ENCODE measurements around the gene PKP3. TPM values are rescaled to one million over a fixed set of nuclear protein-coding genes. Genes with fewer than 3 reads are reported as not detected.
A peak's percentile ranks its signal among the peaks of the same experiment; 100 is the strongest.

Gene PKP3
- total RNA-seq, 1 donor from 2014 or later = 65.7 TPM

DNA sequence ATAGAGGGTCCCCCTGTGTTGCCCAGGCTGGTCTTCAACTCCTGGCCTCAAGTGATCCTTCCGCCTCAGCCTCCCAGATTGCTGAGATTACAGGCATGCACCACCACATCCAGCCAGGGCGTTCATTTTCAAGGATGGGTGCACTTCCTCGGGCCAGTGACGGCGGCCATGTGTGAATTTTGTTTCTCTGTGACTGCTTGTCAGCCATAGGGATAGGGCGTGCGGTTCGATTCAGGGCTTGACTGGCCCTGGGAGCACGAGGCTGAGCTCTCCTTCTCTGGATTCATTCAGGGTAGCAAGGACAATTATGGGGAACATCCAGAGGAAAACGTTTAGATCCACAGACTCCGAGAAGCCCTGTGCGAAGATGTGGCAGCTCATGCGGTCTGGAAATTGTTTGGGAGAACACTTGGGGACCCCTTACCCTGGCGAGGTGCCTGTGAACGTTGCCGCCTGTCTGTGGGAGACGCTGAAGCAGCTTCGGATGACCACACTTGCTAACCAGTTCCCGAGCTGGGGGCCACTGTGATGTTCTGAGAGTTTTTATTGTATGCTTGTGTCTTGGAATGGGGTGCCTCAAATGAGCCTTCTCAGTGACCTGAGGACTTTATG is 59.0 kb downstream of the PKP3 start:
- Mint-ChIP-seq H3K4me1 (peaks cover 19% of the 10 kb centered on the region), H3K9me3 (no peaks in the 10 kb centered on the region), H3K27me3 (ENCODE audit: low read depth) (no peaks in the 10 kb centered on the region), H3K36me3 (peaks cover 5% of the 10 kb centered on the region), H3K27ac (no peak overlapping the region), H3K4me3 (peak overlapping the region; percentile 17)
- TF ChIP-seq, protein P1, sequence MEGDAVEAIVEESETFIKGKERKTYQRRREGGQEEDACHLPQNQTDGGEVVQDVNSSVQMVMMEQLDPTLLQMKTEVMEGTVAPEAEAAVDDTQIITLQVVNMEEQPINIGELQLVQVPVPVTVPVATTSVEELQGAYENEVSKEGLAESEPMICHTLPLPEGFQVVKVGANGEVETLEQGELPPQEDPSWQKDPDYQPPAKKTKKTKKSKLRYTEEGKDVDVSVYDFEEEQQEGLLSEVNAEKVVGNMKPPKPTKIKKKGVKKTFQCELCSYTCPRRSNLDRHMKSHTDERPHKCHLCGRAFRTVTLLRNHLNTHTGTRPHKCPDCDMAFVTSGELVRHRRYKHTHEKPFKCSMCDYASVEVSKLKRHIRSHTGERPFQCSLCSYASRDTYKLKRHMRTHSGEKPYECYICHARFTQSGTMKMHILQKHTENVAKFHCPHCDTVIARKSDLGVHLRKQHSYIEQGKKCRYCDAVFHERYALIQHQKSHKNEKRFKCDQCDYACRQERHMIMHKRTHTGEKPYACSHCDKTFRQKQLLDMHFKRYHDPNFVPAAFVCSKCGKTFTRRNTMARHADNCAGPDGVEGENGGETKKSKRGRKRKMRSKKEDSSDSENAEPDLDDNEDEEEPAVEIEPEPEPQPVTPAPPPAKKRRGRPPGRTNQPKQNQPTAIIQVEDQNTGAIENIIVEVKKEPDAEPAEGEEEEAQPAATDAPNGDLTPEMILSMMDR (IDR thresholded peaks at IDR 0.05; ENCODE audit: unreplicated experiment) = no peak
- DNase-seq (ENCODE audit: low spot score in 2 of 2, unreplicated experiment in 2 of 2) = no peak

DNA sequence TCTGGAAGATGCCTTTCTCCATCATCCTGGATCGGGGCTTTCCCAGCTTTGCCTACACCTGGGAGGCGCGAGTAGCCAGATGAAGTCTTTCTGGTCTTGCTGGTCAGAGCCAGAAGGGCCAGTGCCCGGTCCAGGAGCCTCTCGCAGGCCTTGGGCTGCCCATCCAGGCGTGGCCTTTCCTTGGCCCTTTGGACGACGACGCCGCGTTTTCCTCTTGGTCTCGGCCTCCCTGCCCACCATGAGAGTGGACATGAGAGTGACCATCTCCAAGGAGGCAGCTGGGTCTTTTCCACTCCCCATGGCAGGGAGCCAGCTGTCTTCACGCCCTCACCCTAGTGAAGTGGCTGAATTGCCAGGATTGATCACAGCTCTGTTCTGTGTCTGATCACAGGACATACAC is 59.6 kb downstream of the PKP3 start:
- H3K27me3 Mint-ChIP-seq (ENCODE audit: low read depth) = no peaks in the 10 kb centered on the region
- no peak overlapping the region for H3K4me3 Mint-ChIP-seq
- H3K27ac Mint-ChIP-seq = no peak overlapping the region
- DNase-seq (ENCODE audit: low spot score in 2 of 2, unreplicated experiment in 2 of 2) = no peak
- no peaks in the 10 kb centered on the region for H3K9me3 Mint-ChIP-seq
- H3K4me1 Mint-ChIP-seq = peaks cover 16% of the 10 kb centered on the region
- TF ChIP-seq, protein P1 (IDR thresholded peaks at IDR 0.05; ENCODE audit: unreplicated experiment) = no peak
- H3K36me3 Mint-ChIP-seq = peaks cover 5% of the 10 kb centered on the region

DNA sequence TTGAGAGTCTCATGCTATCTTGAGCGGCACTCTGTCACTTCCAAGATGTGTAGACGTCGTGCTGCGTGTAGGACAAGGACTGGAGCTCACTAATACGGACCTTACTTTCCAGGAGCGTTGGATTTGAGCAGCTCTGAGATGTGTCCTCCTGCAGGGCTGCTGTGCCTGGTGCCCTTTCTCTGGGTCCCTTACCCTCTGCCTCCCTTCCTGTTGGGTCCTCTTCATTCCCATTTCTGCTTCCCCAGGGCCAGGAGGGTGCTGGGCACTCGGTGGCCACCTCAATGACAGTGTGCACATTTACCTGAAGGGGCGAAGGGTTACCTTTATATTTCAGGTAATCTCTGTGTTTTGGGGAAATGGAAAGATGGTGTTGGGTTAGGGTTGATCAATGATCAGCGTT is 60.0 kb downstream of the PKP3 start:
- no peaks in the 10 kb centered on the region for H3K9me3 Mint-ChIP-seq
- H3K4me1 Mint-ChIP-seq = peaks cover 14% of the 10 kb centered on the region
- TF ChIP-seq, protein P1 (IDR thresholded peaks at IDR 0.05; ENCODE audit: unreplicated experiment) = no peak
- DNase-seq (ENCODE audit: low spot score in 2 of 2, unreplicated experiment in 2 of 2) = no peak
- no peak overlapping the region for H3K4me3 Mint-ChIP-seq
- peaks cover 5% of the 10 kb centered on the region for H3K36me3 Mint-ChIP-seq
- H3K27ac Mint-ChIP-seq = no peak overlapping the region
- no peaks in the 10 kb centered on the region for H3K27me3 Mint-ChIP-seq (ENCODE audit: low read depth)

Other genes starting within 250 kb of the PKP3 start
- not detected in 3 replicates for gene SCGB1C1, start 201.1 kb upstream of the PKP3 start, total RNA-seq
- gene BET1L, start 186.8 kb upstream of the PKP3 start, total RNA-seq = 64.3 to 68.2 TPM (median 65.5 TPM) in 3 replicates
- gene RIC8A, start 186.5 kb upstream of the PKP3 start, total RNA-seq = 85.2 to 100.0 TPM (median 91.8 TPM) in 3 replicates
- gene SIRT3, start 157.9 kb upstream of the PKP3 start, total RNA-seq = 33.2 to 33.7 TPM (median 33.3 TPM) in 3 replicates
- 93.0 to 96.2 TPM (median 93.9 TPM) in 3 replicates for gene PSMD13, start 157.2 kb upstream of the PKP3 start, total RNA-seq
- not detected in 3 replicates for gene NLRP6, start 115.8 kb upstream of the PKP3 start, total RNA-seq
- gene PGGHG, start 105.1 kb upstream of the PKP3 start, total RNA-seq = 101 to 109 TPM (median 103 TPM) in 3 replicates
- not detected in 3 replicates for gene IFITM5, start 94.7 kb upstream of the PKP3 start, total RNA-seq
- gene IFITM2, start 86.4 kb upstream of the PKP3 start, total RNA-seq = 208 to 224 TPM (median 210 TPM) in 3 replicates
- gene IFITM1, start 80.2 kb upstream of the PKP3 start, total RNA-seq = 120 to 128 TPM (median 122 TPM) in 3 replicates
- 540 to 561 TPM (median 547 TPM) in 3 replicates for gene IFITM3, start 73.3 kb upstream of the PKP3 start, total RNA-seq
- gene B4GALNT4, start 24.7 kb upstream of the PKP3 start, total RNA-seq = 294 to 314 TPM (median 300 TPM) in 3 replicates
- 35.5 to 42.5 TPM (median 39.2 TPM) in 3 replicates for gene SIGIRR, start 20.8 kb downstream of the PKP3 start, total RNA-seq
- gene ANO9, start 47.8 kb downstream of the PKP3 start, total RNA-seq = 29.7 to 32.3 TPM (median 30.6 TPM) in 3 replicates
- 39.0 to 49.7 TPM (median 42.1 TPM) in 3 replicates for gene PTDSS2, start 56.1 kb downstream of the PKP3 start, total RNA-seq
- 81.7 to 89.4 TPM (median 83.2 TPM) in 3 replicates for gene RNH1, start 113.0 kb downstream of the PKP3 start, total RNA-seq
- 35.1 to 41.5 TPM (median 39.3 TPM) in 3 replicates for gene HRAS, start 141.4 kb downstream of the PKP3 start, total RNA-seq
- 3.0 to 3.4 TPM (median 3.2 TPM) in 3 replicates for gene LRRC56, start 143.3 kb downstream of the PKP3 start, total RNA-seq
- 16.5 to 17.4 TPM (median 16.6 TPM) in 3 replicates for gene LMNTD2, start 166.5 kb downstream of the PKP3 start, total RNA-seq
- gene RASSF7, start 166.8 kb downstream of the PKP3 start, total RNA-seq = 29.3 to 32.3 TPM (median 32.1 TPM) in 3 replicates
- gene PHRF1, start 182.3 kb downstream of the PKP3 start, total RNA-seq = 48.2 to 51.1 TPM (median 49.7 TPM) in 3 replicates
- gene IRF7, start 221.7 kb downstream of the PKP3 start, total RNA-seq = 20.8 to 24.5 TPM (median 21.9 TPM) in 3 replicates
- gene CDHR5, start 230.7 kb downstream of the PKP3 start, total RNA-seq = 0.27 to 0.58 TPM (median 0.34 TPM) in 3 replicates
- gene SCT, start 233.0 kb downstream of the PKP3 start, total RNA-seq = 1.2 to 1.7 TPM (median 1.3 TPM) in 3 replicates
- gene DRD4, start 243.1 kb downstream of the PKP3 start, total RNA-seq = 2.1 to 3.1 TPM (median 2.5 TPM) in 3 replicates

Measured in mesothelial cell of epicardium (in vitro differentiated cells).